Left colon (tissue), 2 donors: Measurements from ENCODE around the gene MEMO1. TPM values are rescaled to one million over a fixed set of nuclear protein-coding genes. Genes with fewer than 3 reads are reported as not detected.

ENCODE experiments used
- ATAC-seq: fragments of 200-7000 bp; cut with Tn5 transposase; one replicate; pipeline ENCODE4 v1.9.1; 2020; ENCODE audit warnings: mild to moderate bottlenecking, moderate library complexity
- DNase-seq, 2 donors: peaks; one replicate each; pipeline ENCODE4 v3.0.0-alpha.2; 2020
- intact Hi-C, 2 donors: fragments of 100-400 bp; cut with DNase I in 1 of 2; cut with micrococcal nuclease in 1 of 2; formaldehyde crosslinking; loops; one replicate each; pipeline versions ENCODE4 v1.11.2 to v1.14.0; 2022; cut with DNase I, micrococcal nuclease
- total RNA-seq, 2 donors: library from RNA; stranded (reverse); fragmentation: NEBNext Ultra II Directional; extraction: Animal tissue kit (Norgen Biotek cat#: 25700); gene quantifications; one replicate each; pipeline ENCODE4 v1.2.1, GENCODE V29; 2021
- donor health status: DM: no; HTN: no; CAD: no.
- donor health status: DM: yes; HTN: yes; CAD: no.

Gene MEMO1
- total RNA-seq, 2 donors from 2014 or later, result 28.2 to 29.1 TPM

DNA sequence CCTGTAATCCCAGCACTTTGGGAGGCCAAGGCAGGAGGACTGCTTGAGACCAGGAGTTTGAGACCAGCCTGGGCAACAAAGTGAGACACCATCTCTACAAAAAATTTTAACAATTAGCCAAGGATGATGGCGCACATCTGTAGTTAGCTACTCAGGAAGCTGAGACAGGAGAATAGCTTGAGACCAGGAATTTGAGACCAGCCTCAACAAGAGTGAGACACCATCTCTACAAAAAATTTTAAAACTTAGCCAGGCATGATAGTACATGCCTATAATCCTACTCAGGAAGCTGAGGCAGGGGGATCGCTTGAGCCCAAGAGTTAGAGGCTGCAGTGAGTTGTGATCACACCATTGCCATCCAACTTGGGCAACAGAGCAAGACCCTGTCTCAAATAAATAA lies 7.0 kb downstream of the MEMO1 start:
- intact Hi-C loops, result no loop called here
- ATAC-seq, result no peak
- no peak for DNase-seq

DNA sequence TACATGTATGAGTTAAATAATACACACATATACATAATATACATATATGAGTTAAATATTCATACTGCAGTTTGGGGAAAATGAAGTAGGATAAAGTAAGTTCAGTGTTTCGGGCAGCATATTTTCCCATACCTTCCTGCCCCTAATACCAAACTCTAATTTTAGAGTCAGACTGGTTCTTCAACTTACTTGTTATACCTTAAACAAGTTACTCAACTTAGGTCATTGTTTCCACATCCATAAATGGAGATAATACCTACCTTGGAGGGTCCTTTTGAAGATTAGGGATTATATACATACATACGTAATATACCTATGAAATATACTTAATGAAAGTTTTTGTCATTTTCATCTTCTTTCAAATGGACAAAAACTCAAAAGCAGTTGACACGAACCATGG lies 8.4 kb downstream of the MEMO1 start:
- no peak for ATAC-seq
- intact Hi-C loops, result no loop called here
- DNase-seq, result no peak

DNA sequence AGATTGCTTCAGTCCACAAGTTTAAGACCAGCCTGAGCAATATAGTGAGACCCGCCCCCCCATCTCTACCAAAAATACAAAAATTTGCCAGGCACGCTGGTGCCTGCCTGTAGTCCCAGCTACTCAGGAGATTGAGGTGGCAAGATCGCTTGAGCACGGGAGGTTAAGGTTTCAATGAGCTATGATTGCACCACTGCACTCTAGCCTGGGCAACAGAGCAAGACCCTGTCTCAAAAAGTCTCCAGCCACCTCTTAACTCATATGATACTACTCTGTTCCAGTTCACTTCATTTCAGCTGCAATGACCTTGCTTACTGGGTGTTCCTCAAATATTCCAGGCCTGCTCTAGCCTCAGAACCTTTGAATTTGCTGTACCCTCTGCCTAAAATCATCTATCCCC lies 11.4 kb downstream of the MEMO1 start:
- intact Hi-C loops, result no loop called here
- ATAC-seq, result no peak
- DNase-seq, result no peak

DNA sequence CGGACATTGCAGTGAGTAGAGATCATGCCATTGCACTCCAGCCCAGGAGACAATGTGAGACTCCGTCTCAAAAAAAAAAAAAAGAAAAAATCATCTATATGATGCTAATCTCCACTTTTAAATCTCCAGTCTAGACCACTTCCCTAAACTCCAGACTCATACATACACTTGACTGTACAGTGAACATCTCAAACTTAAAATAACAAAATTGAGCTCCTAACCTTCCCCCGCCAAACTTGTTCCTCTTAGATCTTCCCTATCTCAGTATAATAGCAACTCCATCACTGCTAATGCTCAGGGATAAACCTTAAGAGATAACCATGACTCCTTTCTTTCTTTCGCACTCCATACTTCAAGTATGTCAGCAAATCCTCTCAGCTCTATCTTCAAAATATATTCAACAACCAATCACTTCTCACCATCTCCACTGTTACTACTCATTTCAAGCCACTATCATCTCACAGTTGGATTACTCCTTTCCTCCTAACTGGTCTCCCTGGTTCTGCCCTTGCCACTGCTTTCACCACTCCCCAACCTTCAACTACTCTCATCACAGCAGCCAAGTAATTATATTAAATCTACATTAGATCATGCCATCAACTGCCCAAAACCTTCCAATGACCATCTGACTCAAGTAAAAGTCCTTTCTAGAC lies 12.0 kb downstream of the MEMO1 start:
- DNase-seq, result no peak
- no peak for ATAC-seq
- intact Hi-C loops, result no loop called here

DNA sequence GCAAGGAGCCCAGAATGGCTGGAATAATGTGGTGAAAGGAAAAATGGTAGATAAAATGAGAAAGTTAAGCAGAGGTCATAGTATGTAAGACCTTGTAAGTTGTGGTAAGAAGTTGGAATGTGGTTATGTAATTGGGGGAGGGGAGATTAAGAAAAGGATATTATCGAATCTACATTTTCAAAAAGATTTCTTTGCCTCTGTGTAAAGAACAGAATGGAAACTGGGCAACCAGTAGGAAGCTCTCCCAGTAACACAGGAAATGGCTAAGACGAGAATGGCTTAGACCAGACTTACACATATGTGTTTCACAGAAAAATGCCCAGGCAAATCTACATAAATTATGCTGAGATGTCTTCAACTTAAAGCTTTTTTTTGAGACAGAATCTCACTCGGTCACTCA lies 13.2 kb downstream of the MEMO1 start:
- ATAC-seq (no peak), DNase-seq (no peak)
- intact Hi-C loops, result no loop called here

DNA sequence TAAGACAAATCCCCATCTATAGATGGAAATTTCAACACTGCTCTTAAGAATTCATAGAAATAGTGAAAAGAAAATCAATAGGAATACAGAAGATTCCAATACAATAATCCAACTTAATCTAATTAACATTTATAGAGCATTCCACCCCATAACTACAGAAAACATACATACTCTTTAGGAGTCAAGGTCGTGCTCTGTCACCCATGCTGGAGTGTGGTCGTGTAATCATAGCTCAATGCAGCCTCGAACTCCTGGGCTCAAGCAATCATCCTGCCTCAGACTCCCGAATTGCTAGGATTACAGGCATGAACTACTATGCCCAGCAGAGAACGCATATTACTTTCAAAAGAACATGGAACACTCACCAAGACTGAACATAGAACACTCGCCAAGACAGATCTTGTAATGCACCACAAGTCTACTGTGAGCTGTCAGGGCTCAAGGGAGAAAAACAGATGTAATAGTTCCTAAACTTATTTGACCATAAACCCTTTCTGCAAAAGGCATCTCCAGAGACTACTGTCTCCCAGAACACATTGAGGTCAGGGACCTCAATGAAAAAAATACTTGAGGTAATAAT lies 14.1 kb downstream of the MEMO1 start:
- DNase-seq (no peak), ATAC-seq (no peak)
- intact Hi-C loops, result no loop called here

DNA sequence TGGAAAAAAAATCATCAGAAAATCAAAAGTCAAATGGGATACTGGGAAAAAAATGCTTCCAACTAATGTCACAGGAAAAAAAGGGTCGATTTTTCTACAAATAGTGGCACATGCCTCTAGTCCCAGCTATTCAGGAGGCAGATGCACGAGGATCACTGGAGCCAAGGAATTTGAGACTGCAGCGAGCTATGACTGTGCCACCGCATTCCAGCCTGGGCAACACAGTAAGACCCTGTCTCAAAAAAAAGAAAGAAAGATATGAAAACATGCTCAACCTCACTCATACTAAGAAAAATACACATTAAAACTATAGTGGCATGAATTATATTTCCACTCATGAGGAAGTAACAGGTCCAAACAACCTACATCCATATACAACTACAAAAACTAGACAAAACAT lies 17.9 kb downstream of the MEMO1 start:
- no peak for DNase-seq
- no peak for ATAC-seq
- intact Hi-C loops, result no loop called here

DNA sequence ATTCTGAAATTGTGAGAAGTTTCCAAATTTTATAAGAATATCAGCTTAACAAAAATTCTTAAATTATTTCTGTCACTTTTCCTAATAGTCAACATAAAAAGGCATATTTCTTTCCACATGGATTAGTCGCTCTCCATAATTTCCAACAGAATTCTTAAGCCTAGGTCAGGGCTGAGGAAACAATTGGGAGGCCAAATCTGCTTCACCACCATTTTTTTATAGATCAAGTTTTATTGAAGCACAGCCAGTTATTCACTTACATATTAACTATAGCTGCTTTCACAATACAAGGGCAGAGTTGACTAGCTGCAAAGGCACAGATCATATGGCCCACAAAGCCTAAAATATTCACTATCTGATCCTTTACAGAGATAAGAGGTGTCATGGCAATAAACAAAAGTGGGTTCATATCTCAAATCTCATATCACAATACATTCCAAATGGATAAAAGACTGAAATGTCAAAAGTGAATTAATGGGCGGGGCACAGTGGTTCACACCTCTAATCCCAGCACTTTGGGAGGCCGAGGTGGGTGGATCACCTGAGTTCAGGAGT lies 18.7 kb downstream of the MEMO1 start:
- ATAC-seq (peak; percentile 98), DNase-seq (no peak)
- intact Hi-C loops, result no loop called here

DNA sequence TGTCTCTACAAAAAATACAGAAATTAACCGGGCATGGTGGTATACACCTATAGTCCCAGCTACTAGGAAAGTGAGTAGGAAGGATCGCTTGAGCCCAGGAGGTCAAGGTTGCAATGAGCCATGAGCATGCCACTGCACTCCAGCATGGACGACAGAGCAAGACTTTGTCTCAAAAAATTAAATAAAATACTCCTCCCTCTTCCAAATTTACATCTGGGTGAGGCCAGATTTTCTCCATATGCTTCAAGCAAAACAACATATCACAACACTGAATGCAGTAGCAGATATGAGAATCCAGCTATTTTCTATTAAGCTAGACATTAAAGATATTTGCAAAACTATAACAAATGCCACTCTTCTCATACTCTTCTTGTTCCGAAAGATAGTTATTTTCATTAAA lies 20.9 kb downstream of the MEMO1 start:
- intact Hi-C loops, result no loop called here
- ATAC-seq (no peak), DNase-seq (no peak)

DNA sequence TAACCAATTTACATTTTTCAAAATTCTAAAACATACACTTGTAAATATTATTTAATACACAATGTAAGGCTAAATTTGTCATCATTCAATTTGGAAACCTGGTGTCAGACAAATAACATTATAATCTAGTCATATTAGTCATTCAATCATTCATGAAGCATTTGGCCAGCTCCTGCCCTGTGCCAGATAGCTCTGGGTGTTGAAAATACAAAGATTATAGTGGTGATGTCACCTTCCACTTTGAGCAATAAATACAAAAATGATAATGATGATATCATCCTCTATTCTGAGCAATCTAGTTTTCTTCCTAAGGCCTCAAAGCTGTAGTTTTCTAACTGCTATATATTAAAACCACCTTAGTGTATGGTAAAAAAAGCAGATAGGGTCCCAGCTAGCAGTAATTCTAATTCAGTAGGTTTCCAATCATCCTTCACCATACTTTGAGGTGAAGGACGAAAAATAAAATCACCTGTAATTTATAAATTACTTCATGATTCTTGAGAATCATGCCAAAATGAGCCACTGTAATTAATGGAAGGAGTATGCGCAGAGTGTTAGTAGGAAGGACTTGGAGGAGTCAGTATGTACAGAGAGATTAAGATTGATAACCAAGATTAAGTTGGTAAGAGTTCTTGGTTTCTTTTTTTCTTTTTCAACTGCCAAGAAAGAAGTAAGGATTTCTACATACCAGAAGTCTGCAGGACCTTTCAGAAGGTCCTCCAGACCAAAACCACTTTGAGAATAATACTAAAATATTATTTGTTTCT lies 23.2 kb downstream of the MEMO1 start:
- intact Hi-C loops, result no loop called here
- DNase-seq (no peak), ATAC-seq (no peak)

DNA sequence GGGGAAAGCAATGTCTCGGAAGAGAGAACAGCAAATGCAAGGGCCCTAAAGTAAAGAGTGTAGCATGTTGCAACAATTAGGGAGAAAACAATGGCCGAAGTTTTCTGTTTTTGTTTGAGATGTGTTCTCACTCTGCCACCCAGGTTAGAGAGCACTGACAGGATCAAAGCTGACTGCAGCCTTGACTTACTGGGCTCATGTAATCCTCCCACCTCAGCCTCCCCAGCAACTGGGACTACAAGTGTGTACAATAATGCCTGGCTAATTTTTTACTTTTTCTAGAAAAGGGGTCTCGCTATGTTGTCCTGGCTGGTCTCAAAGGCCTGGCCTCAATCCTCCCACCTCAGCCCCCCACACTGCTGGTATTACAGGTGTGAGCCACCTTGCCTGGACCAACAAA lies 23.9 kb downstream of the MEMO1 start:
- ATAC-seq, result no peak
- intact Hi-C loops, result no loop called here
- DNase-seq, result no peak

DNA sequence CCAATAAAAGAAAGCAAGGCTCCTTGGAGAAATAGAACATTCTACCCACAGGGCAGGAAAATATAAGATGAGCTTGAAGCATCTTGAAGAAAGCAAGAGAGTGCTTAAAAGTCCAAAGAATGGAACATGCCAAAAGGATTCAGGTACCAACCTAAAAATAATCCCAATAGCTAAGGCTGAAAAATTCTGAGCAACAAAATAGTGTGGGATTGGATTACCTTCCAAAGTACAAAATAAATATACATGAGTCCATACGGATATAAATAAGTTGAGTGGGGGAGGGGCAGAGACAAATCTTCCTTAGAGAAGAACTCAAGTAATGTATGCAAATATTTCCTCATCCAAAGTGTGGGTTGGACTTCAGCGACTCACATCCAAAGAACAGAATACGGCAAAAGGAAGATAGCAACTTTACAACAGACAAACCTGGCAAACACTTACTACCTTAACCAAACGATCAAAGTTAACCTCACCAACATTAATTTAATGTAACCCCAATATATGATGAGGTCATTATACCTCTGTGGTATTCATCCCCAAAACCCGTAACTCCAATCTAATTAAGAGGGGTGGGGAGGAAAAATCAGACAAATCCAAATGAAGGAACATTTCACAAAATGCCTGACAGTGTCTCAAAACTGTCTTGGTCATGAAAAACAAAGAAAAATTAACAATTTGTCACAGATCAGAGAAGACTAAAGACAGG lies 26.9 kb downstream of the MEMO1 start:
- ATAC-seq (no peak), DNase-seq (no peak)
- intact Hi-C loops, result no loop called here

DNA sequence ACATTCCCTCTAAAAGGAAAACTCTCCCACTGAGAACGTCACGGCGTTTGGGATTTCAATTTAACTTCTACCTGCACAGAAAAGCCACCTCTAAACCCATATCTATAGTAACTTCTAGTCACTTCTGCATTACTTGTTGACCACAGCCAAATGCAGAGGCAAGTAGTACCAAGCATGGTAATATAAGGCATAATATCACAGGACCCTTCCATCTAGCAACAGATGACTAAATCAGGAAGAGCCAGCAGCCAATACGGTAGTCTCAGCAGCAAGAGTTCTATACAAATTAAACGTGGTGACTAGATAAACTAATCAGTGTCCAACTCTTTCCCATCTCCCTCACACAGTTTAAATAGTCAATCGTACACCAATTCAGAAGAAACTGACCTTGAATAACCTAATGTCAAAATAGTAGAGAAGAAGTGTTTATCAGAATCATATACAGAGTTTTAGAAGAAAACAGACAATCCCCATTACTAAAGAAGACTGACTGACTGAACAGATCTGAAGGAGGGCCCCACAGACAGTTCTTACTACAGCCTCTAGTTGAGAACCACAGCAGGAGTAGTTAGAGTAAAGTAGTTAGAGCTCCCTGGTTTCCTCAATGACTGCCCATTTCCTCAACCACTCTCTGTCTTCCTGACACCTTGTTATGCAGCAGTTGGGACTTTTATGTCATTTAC lies 30.0 kb downstream of the MEMO1 start:
- intact Hi-C loops, result no loop called here
- no peak for DNase-seq
- peak; percentile 79 for ATAC-seq

DNA sequence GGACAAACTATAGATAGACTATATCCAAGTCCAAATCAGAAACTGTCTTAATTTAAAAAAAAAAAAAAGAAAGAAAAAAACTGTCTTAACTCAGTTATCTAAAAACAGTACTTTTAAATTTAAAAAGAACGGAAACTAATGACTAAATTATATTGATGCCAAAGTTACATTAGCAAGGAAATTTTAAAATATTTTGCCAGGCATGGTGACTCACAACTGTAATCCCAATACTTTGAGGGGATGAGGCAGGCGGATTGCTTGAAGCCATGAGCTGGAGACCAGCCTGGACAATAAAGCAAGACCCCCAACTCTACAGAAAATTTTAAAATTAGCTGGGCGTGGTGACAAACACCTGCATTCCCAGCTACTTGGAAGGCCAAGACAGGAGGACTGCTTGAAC lies 30.9 kb downstream of the MEMO1 start:
- DNase-seq, result no peak
- intact Hi-C loops, result no loop called here
- ATAC-seq, result no peak

DNA sequence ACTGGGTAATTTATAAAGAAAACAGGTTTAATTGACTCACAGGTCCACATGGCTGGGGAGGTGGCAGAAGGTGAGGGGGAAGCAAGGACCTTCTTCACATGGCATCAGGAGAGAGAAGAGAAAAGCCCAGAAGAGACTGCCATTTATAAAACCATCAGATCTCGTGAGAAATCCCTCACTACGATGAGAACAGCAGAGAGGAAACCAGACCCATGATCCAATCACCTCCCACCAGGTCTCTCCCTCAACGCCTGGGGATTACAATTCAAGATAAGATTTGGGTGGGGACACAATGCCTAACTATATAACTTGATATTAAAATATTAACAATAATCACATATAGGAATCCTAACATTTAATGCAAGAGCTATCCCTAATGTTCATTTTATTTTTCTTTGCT lies 31.8 kb downstream of the MEMO1 start:
- no peak for DNase-seq
- intact Hi-C loops, result no loop called here
- no peak for ATAC-seq

DNA sequence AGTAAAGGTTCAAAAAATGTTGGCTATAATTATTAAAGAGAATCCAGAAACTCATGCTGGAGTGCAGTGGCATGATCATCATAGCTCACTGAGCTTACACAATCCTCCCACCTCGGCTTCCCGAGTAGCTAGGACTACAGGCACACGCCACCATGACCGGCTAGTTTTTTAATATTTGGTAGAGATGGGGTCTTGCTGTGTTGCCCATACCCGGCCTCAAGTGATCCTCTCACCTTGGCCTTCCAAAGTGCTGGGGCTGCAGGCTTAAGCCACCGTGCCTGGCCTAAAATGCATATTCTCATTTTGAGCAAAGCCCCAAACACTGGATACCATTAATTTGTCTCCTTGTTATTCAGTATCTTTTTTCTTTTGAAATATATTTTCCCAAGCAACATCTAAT lies 32.4 kb downstream of the MEMO1 start:
- intact Hi-C loops, result no loop called here
- ATAC-seq (no peak), DNase-seq (no peak)

DNA sequence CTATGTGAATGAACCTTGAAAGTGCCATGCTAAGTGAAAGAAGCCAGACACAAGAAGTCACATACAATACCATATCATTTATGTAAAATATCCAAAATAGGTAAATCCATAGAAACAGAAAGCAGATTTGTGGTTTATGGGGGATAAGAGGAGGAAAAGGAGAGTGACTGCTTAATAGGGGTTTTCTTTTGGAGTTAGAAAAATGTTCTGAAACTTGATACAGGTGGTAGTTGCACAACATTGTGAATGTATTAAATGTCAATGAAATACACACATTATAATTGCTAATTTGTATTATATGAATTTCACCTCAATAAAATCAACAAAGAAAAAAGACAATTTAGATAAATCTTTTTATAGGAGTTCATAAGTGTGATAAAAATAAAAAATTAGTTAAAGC lies 37.1 kb downstream of the MEMO1 start:
- ATAC-seq, result no peak
- DNase-seq, result no peak

DNA sequence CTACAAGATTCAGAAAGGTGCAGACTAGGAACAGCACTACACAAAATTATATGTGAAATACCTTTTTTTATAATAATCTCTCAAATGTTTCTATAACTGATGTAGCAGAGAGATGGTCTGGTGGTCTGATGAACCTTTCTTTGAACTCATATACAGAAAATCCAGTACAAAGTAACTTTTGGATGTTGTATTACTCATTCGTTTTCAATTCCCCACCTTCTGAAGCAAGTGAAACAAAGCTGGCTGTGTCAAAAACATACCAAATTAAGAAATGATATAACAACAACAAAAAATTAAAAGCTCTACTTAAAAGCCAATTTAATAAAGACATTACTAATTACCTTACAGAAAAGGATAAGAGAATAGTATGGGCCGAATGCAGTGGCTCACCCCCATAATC lies 38.7 kb downstream of the MEMO1 start:
- ATAC-seq, result no peak
- intact Hi-C loops, result no loop called here
- no peak for DNase-seq

More for the DNA sequence above, 37.1 kb downstream of the MEMO1 start:
- intact Hi-C loops, result no loop called here

DNA sequence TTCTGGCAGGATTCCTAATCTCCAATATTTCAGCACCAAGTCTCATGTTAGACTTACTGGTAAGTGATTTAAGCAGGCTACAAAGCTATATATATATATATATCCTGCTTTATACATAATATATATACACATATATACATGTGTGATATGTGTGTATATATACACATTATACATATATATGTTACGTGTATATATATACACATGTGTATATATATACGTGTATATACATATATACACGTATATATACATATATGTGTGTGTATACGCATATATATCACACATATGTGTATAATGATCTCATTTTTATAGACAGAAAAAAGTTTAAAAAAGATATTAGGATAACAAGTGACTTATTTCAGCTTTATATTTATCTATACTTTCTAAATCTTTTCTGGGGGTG lies 41.6 kb downstream of the MEMO1 start:
- ATAC-seq (no peak), DNase-seq (no peak)
- intact Hi-C loops, result no loop called here
